ENCODE measurements around the gene PSMB5.

PSMB5 gene

GRCh38 chr14:23034498-23035302 lies at the start of gene PSMB5:
Gene PSMB5 (minus strand): TSS chr14:23034900. CDS start chr14:23034881, 19 bp downstream.
- H3K4me3 ChIP-seq = peak within 1 kb of the TSS; percentile 88
- no peaks in the 10 kb centered on the region for H3K9me3 ChIP-seq
- H3K27me3 ChIP-seq (ENCODE audit: low read depth) = no peaks in the 10 kb centered on the region
- peak; percentile 93 to 96 for DNase-seq (ENCODE audit: low spot score in 2 of 2)
- in situ Hi-C loops (cut with MboI; ENCODE audit: low sequenced_read_pairs) = no loop called here
- peaks cover 44% of the 10 kb centered on the region for H3K36me3 ChIP-seq (replicated peaks)
- peaks cover 9% of the 10 kb centered on the region for H3K4me1 ChIP-seq

- DNase-seq (ENCODE audit: low spot score in 2 of 2) = no peak
- Histone ChIP-seq H3K9me3 (no peaks in the 10 kb centered on the region), H3K4me1 (no peaks in the 10 kb centered on the region), H3K36me3 (replicated peaks) (peaks cover 91% of the 10 kb centered on the region), H3K4me3 (no peak overlapping the region), H3K27me3 (ENCODE audit: low read depth) (no peaks in the 10 kb centered on the region)
- in situ Hi-C loops (cut with MboI; ENCODE audit: low sequenced_read_pairs) = no loop called here
Observed at GRCh38 chr14:23080474-23080873, 45.8 kb upstream of the PSMB5 start.

DNA sequence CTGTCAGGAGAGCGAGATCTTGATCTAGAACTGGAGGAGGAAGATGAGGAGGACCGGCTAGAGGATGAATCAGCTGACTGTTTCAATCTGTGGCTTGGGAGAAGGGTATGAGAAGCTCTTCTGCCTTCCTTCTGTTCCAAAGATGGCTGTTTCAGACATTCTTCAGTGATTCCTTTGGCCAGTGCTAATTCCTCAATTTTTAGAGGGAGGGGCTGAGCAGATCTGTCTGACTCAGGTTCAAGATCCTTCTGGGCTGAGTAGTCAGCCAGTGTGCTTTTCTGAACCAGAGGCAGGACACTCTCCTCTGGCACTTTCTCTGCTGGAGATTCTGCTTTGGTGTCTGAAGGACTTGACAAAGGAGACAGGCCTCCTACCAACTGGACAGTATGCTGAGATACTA lies 45.0 kb upstream of the PSMB5 start:
- Histone ChIP-seq H3K36me3 (replicated peaks) (peaks cover 87% of the 10 kb centered on the region), H3K4me1 (no peaks in the 10 kb centered on the region), H3K27me3 (ENCODE audit: low read depth) (no peaks in the 10 kb centered on the region), H3K9me3 (no peaks in the 10 kb centered on the region), H3K4me3 (no peak overlapping the region)
- no peak for DNase-seq (ENCODE audit: low spot score in 2 of 2)
- in situ Hi-C loops (cut with MboI; ENCODE audit: low sequenced_read_pairs) = no loop called here

DNA sequence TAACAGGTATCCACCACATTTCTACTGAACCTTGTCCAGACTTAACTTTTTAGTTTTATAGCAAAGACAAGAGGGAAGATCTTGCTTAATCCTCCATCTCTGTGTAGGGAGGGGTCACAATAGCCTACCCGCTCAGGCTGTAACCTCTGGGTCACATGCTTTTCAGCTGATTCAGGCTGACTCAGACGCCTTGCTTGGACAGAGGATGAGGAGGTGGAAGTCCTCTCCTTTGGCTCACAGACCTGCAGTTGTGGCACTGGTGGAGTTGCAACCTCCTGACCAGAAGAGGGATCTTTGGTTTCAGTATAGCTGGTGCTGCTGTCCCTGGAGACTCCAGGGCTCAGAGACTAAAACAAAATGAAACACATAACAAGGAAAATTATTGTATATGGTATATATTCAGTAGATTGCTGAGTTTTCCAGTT lies 44.0 kb upstream of the PSMB5 start:
- Histone ChIP-seq H3K9me3 (no peaks in the 10 kb centered on the region), H3K4me1 (no peaks in the 10 kb centered on the region), H3K27me3 (ENCODE audit: low read depth) (no peaks in the 10 kb centered on the region), H3K4me3 (no peak overlapping the region), H3K36me3 (replicated peaks) (peaks cover 86% of the 10 kb centered on the region)
- DNase-seq (ENCODE audit: low spot score in 2 of 2) = no peak
- in situ Hi-C loops (cut with MboI; ENCODE audit: low sequenced_read_pairs) = no loop called here

- H3K9me3 ChIP-seq = no peaks in the 10 kb centered on the region
- H3K4me1 ChIP-seq = no peaks in the 10 kb centered on the region
- in situ Hi-C loops (cut with MboI; ENCODE audit: low sequenced_read_pairs) = no loop called here
- no peaks in the 10 kb centered on the region for H3K27me3 ChIP-seq (ENCODE audit: low read depth)
- no peak for DNase-seq (ENCODE audit: low spot score in 2 of 2)
- peaks cover 85% of the 10 kb centered on the region for H3K36me3 ChIP-seq (replicated peaks)
- H3K4me3 ChIP-seq = no peak overlapping the region
Observed at GRCh38 chr14:23077962-23078361, 43.3 kb upstream of the PSMB5 start.

DNA sequence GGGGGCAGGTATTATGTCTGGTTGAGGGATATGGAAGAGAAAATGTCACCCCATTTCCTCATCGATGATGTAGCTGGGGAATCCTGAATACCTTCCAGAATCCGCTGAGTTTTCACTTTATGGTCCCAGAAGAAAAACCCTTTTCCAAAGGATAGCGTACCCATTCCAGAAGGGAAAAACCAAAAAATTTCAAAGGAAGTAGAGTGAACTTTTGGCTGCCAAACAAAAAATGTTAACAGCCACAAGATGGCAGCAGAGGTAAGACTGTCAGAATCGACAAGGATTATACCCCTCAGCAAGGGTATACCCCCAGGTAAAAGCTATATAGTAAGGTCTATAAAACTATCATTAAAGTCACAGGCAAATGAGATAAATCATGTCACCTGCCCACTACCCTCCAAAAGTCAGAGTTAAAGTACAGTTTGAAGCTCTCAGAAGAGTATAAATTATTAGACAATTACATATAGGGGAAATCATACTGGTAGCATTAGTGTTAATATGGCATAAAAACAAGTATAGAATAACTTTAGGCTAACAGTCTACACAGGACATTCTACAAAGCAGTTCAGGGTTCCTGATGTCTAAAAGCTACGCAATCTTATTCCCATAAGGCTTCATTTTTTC lies 42.2 kb upstream of the PSMB5 start:
- H3K36me3 ChIP-seq (replicated peaks) = peaks cover 86% of the 10 kb centered on the region
- DNase-seq (ENCODE audit: low spot score in 2 of 2) = peak in 1 of 2 experiments; percentile 51
- peaks cover 6% of the 10 kb centered on the region for H3K4me1 ChIP-seq
- H3K4me3 ChIP-seq = no peak overlapping the region
- no peaks in the 10 kb centered on the region for H3K27me3 ChIP-seq (ENCODE audit: low read depth)
- in situ Hi-C loops (cut with MboI; ENCODE audit: low sequenced_read_pairs) = no loop called here
- no peaks in the 10 kb centered on the region for H3K9me3 ChIP-seq

- no peaks in the 10 kb centered on the region for H3K27me3 ChIP-seq (ENCODE audit: low read depth)
- H3K4me3 ChIP-seq = no peak overlapping the region
- no peak for DNase-seq (ENCODE audit: low spot score in 2 of 2)
- H3K9me3 ChIP-seq = no peaks in the 10 kb centered on the region
- H3K36me3 ChIP-seq (replicated peaks) = peaks cover 68% of the 10 kb centered on the region
- in situ Hi-C loops (cut with MboI; ENCODE audit: low sequenced_read_pairs) = loop anchor here (25.0 kb wide), 1 partner anchor 513 kb away; no protein-coding TSS in a partner anchor
- H3K4me1 ChIP-seq = peaks cover 13% of the 10 kb centered on the region
Observed at GRCh38 chr14:23074906-23075305, 40.2 kb upstream of the PSMB5 start.

DNA sequence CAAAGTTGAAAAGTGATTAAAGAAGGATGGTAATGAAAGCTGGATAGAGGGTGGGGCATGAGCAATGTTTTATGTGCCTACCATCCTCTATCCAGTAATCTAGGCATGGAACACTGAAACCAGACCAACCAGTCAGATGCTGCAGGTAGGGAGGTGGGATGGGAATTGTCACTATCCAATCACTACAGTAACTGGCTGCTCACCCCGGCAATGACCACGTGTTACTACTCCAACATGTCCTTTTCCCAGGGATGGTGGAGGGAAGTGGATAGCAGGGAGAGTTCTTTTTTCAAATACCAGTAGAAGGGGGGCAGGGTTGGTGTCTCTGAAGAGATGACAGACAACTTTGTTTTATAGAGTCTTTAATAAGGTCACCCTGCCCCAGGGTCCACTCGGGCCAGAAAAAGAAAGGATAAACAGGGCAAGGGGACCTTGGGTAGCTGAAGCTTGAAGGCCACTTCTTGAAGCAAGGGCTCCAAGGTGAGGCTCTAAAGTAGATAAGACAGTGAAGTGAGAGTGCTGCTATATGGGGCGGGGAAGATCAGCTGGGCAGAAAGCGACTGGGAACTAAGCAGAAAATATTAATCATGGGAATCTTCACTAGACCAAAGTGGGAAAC lies 37.3 kb upstream of the PSMB5 start:
- H3K27me3 ChIP-seq (ENCODE audit: low read depth) = no peaks in the 10 kb centered on the region
- no peaks in the 10 kb centered on the region for H3K9me3 ChIP-seq
- in situ Hi-C loops (cut with MboI; ENCODE audit: low sequenced_read_pairs) = loop anchor here (25.0 kb wide), 1 partner anchor 510 kb away; no protein-coding TSS in a partner anchor
- H3K36me3 ChIP-seq (replicated peaks) = peaks cover 58% of the 10 kb centered on the region
- H3K4me1 ChIP-seq = peaks cover 20% of the 10 kb centered on the region
- peak overlapping the region; percentile 56 for H3K4me3 ChIP-seq
- peak; percentile 38 to 54 for DNase-seq (ENCODE audit: low spot score in 2 of 2)

DNA sequence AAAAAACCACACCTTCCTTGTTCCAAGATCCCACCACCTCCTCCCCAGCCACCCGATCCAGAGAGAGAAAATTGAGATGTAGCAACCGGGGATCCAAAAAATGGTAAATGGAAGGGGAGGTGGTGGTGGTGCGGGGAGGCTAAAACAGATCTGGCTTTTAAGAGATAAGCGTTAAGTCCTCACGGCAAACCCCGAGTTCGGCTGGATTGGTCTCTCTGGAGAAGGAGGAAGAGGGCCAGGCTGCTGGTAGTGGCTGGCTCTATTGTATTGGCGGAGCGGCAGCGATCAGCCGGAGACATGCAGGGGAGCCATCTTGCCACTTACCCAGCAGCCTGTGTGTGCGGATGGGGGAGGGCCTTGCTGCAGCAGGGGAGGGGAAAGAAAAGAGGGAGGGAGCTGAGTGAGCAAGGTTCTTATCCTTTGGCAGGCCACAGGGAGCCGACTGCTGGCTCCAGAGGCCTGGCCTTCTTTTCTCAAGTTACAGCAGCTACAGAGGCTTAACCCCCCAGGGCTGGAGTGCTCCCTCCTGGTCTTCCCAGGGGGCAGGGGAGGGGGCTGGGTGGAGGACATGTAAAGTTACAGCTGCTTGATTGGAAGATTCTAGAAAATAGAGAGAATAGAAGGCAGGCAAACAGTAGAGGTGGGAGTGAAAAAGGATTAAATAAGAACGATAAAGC lies 36.7 kb upstream of the PSMB5 start:
- Histone ChIP-seq H3K4me3 (peak overlapping the region; percentile 56), H3K4me1 (peaks cover 20% of the 10 kb centered on the region), H3K27me3 (ENCODE audit: low read depth) (no peaks in the 10 kb centered on the region), H3K9me3 (no peaks in the 10 kb centered on the region), H3K36me3 (replicated peaks) (peaks cover 57% of the 10 kb centered on the region)
- in situ Hi-C loops (cut with MboI; ENCODE audit: low sequenced_read_pairs) = loop anchor here (25.0 kb wide), 1 partner anchor 509 kb away; no protein-coding TSS in a partner anchor
- DNase-seq (ENCODE audit: low spot score in 2 of 2) = peak; percentile 93 to 96

DNA sequence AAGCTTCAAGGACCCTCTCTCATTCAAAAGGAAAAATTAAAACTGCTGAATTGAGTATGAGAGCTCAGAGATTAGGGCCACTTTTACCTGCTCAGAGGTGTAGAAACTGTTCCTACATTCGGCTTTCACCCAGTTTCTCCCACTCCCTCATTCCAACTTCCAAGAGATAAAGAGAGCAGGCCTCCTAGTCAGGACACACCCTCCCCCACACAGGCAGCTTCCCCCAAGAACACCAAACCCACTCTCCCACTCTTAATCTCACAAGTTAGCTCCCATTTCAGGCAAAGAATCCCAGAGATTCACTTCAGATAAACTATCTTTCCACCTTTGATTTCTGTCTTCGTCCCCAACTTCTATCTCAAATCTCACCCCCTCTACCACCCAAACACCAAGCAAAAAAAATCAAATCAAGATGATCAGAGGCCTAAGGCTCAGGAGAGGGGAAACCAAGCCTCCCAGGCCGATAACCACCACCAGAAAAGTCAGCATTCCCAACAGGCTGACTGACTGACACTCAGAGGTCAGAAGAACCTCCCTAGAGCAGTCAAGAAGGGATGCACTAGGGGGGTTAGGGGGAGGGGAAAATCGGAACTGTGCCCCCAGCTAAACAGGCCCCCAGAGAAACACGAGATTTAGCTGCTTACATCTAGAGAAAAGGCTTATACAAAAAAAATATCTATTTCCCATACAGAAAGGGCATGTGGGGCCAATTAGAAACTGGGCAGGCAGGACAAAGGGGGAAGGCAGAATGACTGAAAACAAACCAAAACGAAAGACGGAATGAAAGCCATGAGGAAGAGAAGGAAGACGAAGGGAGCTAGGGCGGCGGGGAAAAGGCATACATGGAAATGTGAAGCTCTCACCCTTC lies 35.8 kb upstream of the PSMB5 start:
- DNase-seq (ENCODE audit: low spot score in 2 of 2) = no peak
- Histone ChIP-seq H3K9me3 (no peaks in the 10 kb centered on the region), H3K36me3 (replicated peaks) (peaks cover 58% of the 10 kb centered on the region), H3K4me1 (peaks cover 20% of the 10 kb centered on the region), H3K4me3 (peak overlapping the region; percentile 56), H3K27me3 (ENCODE audit: low read depth) (no peaks in the 10 kb centered on the region)
- in situ Hi-C loops (cut with MboI; ENCODE audit: low sequenced_read_pairs) = loop anchor here (25.0 kb wide), 1 partner anchor 508 kb away; no protein-coding TSS in a partner anchor

GRCh38 chr14:23069413-23069806 lies 34.7 kb upstream of the PSMB5 start:
- Histone ChIP-seq H3K4me1 (peaks cover 20% of the 10 kb centered on the region), H3K4me3 (no peak overlapping the region), H3K36me3 (replicated peaks) (peaks cover 61% of the 10 kb centered on the region), H3K9me3 (no peaks in the 10 kb centered on the region), H3K27me3 (ENCODE audit: low read depth) (no peaks in the 10 kb centered on the region)
- in situ Hi-C loops (cut with MboI; ENCODE audit: low sequenced_read_pairs) = loop anchor here (25.0 kb wide), 1 partner anchor 507 kb away; no protein-coding TSS in a partner anchor
- DNase-seq (ENCODE audit: low spot score in 2 of 2) = no peak

DNA sequence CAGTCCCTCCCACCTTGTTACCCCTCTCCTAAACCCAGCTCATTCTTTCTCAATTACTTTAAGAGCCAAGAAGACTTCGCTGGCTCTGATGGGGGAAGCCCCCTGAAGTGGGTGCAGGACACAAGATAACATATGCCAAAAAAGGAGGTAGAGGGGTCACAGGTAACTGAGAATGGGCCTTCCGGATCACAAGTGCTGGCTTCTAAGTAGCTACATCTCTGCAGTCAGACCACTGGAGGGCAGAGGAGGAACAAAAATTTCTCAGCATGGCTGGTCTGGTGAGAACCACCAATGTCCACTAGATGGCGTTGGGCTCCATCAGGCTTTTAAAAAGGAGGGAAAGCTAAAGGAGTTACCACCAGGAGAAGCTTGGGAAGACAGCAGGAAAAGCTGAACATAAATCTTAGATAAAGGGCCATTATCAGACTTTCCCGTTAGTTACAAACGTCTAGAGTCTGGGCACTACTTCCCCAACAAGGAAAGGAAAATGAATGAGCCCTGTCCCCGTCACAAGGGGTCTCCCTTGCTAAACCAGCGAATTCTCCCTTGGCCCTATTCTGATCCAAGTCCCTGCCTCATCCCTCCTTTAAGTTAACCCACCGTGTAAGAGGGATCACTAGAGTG lies 34.2 kb upstream of the PSMB5 start:
- in situ Hi-C loops (cut with MboI; ENCODE audit: low sequenced_read_pairs) = loop anchor here (25.0 kb wide), 1 partner anchor 507 kb away; no protein-coding TSS in a partner anchor
- Histone ChIP-seq H3K4me3 (peak overlapping the region; percentile 4; the same call in 1 of the 2 replicates), H3K36me3 (replicated peaks) (peaks cover 63% of the 10 kb centered on the region)

More for the DNA sequence above, 34.2 kb upstream of the PSMB5 start:
- Histone ChIP-seq H3K4me1 (peaks cover 20% of the 10 kb centered on the region), H3K9me3 (no peaks in the 10 kb centered on the region), H3K27me3 (ENCODE audit: low read depth) (no peaks in the 10 kb centered on the region)
- DNase-seq (ENCODE audit: low spot score in 2 of 2) = peak; percentile 89
